ENCODE measurements around the gene JAZF1.

JAZF1 gene

DNA sequence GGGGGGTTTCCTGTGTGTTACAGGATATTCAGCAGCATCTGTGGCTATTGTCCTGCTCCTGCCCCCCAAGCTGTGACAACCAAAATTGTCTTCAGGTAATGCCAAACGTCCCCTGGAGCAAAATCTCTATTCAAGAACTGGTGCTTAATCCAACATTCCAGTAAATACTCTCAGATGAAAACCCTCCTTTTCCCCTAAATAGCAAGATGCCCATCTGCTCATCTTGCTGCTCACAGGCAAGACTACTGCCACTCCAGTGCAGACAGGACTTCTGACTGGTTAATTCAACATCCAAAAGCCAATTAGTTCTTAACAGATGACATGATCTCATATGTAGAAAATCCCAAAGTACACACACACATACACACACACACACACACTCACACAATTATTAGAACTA, 20.5 kb upstream of the JAZF1 start:
- Mint-ChIP-seq H3K4me1 (peaks cover 18% of the 10 kb centered on the region), H3K9me3 (no peaks in the 10 kb centered on the region), H3K4me3 (no peak overlapping the region), H3K27ac (no peak overlapping the region), H3K36me3 (no peaks in the 10 kb centered on the region)
- ATAC-seq (no peak), DNase-seq (ENCODE audit: low spot score in 2 of 2) (no peak)

DNA sequence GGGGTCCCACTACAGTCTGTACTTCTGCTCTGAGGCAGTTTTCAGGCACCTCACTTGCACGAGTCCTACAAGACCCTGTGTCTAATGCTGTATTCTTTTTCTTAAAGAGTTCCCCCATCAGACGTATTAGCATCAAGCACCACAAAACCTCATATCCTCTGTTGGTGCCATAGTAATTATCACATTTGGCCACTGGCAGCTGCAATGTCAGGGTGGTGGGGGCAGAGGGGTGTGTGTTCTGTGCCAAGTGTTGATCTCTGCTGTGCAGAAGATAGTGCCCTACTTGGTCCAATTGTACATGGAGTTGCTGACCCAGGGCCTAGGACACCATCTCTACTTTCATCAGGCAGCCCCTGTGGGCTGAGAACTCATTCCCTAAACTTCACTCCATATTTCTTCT, 20.0 kb upstream of the JAZF1 start:
- DNase-seq (ENCODE audit: low spot score in 2 of 2) (no peak), ATAC-seq (no peak)
- Mint-ChIP-seq H3K4me3 (no peak overlapping the region), H3K9me3 (no peaks in the 10 kb centered on the region), H3K4me1 (peaks cover 22% of the 10 kb centered on the region), H3K36me3 (no peaks in the 10 kb centered on the region), H3K27ac (no peak overlapping the region)

DNA sequence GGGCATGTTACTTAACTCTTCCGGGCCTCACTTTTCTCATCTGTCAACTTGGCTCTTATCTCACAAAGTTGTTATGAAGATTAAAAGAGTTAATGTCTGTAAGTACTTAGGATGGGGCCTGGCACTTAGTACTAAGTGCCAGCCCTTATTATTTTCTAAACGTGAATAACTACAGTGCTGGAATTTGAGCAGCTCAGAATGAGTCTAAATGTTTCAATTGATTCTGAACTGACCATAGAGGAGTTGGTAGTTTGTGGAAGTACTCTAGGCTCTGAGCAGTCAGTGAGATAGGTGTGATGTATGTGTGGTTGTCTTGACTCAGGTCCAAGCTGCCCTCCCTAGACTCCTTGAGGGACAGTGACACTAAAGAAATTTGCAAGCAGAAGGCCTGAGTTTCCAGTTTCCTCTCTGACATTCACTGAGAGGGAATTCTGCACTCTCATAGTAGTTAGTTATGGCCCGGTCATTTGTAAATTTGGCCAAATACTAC, 18.5 kb upstream of the JAZF1 start:
- Mint-ChIP-seq H3K4me1 (peaks cover 28% of the 10 kb centered on the region), H3K4me3 (no peak overlapping the region), H3K9me3 (no peaks in the 10 kb centered on the region), H3K36me3 (no peaks in the 10 kb centered on the region), H3K27ac (no peak overlapping the region)
- ATAC-seq: no peak
- no peak for DNase-seq (ENCODE audit: low spot score in 2 of 2)

DNA sequence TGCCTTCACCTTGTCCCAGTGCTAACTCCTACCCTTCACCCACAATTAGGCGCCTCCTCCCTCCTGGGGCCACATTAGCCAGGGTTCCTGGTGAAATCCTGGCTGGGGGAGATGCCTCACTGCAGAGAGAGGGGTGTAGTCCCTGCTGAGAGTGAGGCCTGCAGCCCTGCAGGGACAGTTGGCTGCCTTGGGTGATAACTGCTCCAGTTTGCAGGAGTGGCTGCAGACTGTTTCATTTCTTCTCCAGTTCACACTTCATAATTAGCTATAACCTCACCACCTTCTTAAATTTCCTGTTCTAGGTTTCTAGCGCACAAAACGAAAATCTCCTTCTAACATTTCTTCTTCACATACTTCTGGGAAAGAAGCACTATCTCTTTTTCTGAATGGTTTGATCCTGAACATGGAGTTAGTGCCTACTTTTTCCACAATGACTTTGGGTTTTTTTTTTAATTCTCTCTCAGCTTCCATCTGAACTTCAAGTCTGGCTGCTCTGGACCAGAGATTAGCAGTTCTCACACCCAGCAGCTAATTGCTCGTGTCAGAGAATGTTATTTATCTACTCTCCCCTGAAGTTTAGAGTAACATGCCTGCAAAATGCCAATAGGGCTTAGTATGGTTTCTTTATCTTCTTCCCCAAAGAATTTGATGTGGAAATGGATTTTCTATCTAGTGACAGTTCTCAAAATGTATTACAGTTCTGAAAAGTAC, 15.5 kb upstream of the JAZF1 start:
- H3K36me3 Mint-ChIP-seq: no peaks in the 10 kb centered on the region
- ATAC-seq (no peak), DNase-seq (ENCODE audit: low spot score in 2 of 2) (no peak)
- H3K4me3 Mint-ChIP-seq: peak overlapping the region; percentile 0
- peak overlapping the region; percentile 40 for H3K27ac Mint-ChIP-seq
- H3K4me1 Mint-ChIP-seq: peaks cover 22% of the 10 kb centered on the region
- no peaks in the 10 kb centered on the region for H3K9me3 Mint-ChIP-seq

DNA sequence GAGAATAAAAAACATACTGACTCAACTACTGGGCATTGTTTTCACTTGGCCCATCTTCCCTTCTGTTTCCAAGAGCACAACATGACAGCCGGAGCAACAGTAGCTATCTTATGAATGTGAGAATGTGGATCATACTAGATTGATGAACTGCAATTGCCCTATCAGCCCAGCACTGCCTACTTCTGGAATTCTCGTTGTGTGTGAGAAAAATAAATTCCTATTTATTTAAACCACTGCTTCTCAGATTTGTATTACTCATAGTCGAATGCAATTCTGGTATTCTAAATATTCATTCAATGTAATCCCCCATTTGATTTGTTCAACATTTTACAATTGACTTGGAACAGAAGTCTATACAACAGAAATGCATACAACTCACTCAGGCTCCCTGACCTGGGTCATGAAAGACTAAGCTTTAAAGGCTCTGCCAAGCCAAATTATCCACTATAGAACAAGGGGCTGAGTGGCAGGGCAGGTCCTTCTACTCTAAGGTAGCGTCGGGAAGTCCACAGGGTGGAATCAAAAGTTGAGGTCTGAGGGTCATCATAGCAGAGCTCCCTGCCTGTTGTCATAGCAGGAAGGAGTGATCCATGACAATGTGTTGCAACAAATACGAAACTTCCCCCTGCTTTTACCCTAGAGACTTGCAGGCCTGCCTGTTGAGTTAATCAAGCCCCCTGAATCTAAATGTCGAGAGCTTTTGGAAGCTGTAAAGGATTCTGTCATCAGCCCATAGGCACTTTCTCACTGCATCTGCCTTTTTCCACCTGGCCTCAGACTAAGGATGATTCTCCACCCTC, 12.4 kb upstream of the JAZF1 start:
- no peaks in the 10 kb centered on the region for H3K36me3 Mint-ChIP-seq
- no peak overlapping the region for H3K4me3 Mint-ChIP-seq
- no peak overlapping the region for H3K27ac Mint-ChIP-seq
- H3K9me3 Mint-ChIP-seq: no peaks in the 10 kb centered on the region
- no peak for ATAC-seq
- DNase-seq (ENCODE audit: low spot score in 2 of 2): no peak
- H3K4me1 Mint-ChIP-seq: peaks cover 38% of the 10 kb centered on the region

DNA sequence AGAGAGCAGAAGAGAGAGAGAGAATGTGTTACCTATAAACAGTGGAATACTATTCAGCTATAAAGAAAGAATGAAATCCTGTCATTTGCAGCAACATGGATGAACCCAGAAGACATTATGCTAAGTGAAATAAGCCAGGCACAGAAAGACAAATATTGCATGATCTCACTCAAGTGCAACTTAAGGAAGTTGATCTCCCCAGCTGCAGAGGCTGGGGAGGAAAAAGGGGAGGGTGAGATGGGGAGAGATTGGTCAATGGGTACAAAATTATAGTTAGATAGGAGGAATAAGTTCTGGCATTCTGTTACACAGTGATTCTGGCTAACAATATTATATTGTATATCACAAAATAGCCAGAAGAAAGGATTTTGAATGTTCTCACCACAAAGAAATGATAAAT, 11.2 kb upstream of the JAZF1 start:
- no peak for ATAC-seq
- no peaks in the 10 kb centered on the region for H3K36me3 Mint-ChIP-seq
- peaks cover 34% of the 10 kb centered on the region for H3K4me1 Mint-ChIP-seq
- no peak overlapping the region for H3K27ac Mint-ChIP-seq
- H3K9me3 Mint-ChIP-seq: no peaks in the 10 kb centered on the region
- no peak overlapping the region for H3K4me3 Mint-ChIP-seq
- no peak for DNase-seq (ENCODE audit: low spot score in 2 of 2)

DNA sequence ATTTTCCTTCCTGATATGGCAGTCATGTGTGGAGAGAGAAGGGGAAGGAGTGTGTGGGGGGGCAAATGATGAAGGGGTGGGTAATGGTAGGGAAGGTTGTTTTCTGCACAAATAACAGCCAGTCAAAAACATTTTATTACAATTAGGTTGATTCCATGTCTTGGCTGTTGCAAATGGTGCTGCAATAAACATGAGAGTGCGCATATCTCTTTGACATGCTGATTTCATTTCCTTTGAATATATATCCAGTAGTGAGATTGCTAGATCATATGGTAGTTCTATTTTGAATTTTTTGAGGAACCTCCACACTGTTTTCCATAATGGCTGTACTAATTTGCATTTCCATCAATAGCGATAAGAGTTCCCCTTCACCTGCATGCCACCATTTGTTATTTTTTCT, 10.6 kb upstream of the JAZF1 start:
- no peak for ATAC-seq
- peaks cover 28% of the 10 kb centered on the region for H3K4me1 Mint-ChIP-seq

DNA sequence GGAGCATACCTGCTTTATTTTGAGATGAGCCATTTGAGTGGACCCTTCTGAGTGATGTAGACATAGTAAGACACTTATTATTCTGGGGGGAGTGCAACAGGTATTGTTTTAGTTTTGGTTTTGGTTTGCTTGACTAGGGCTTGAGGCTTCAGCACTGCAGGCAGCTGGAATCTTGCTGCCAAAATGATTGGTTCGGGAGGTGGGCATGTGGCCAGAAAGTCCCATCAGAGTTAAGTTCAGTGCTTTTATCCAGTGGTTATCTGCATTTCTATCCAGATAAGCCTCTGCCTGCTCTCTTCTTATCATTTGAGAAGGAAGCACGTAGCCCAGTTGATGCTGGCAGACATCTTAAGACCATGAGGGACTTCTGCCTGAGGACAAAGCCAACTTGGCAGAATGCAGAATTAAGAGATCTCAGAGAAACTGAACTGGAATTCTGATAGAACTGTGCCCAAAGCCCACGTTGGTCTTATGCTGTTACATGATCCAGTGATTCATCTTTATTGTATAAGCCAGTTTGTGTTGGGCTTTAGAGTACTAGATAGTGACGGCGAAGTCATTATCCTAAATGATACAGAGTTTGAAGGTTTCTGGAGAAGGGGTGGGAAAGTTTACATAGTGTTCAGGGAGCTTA, 9.6 kb upstream of the JAZF1 start:
- Mint-ChIP-seq H3K9me3 (no peaks in the 10 kb centered on the region), H3K27ac (peak overlapping the region; percentile 33), H3K4me1 (peaks cover 18% of the 10 kb centered on the region), H3K4me3 (peak overlapping the region; percentile 39), H3K36me3 (no peaks in the 10 kb centered on the region)
- DNase-seq (ENCODE audit: low spot score in 2 of 2): no peak
- no peak for ATAC-seq

More for the DNA sequence above, 10.6 kb upstream of the JAZF1 start:
- Mint-ChIP-seq H3K27ac (no peak overlapping the region), H3K4me3 (no peak overlapping the region), H3K36me3 (no peaks in the 10 kb centered on the region), H3K9me3 (no peaks in the 10 kb centered on the region)
- DNase-seq (ENCODE audit: low spot score in 2 of 2): no peak

DNA sequence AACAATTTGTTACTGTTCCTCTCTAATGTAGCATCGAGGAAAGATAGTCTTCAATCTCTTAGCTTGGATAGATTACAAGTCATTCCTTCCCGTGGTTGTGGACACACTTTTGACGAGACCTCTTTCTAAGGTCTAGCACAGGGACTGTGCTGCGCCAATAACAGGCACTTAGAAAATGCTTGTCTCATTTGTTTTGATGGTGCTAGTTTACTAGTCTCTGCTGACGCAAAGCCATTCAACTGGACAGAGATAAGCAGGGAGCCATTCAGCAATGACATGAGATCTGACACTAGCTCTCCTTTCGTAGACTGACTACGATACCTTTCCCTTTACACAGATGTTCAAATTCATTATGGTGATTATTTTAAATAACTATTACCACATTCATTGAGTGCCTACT, 6.4 kb upstream of the JAZF1 start:
- Mint-ChIP-seq H3K4me1 (peaks cover 18% of the 10 kb centered on the region), H3K4me3 (no peak overlapping the region), H3K27ac (no peak overlapping the region), H3K36me3 (no peaks in the 10 kb centered on the region), H3K9me3 (no peaks in the 10 kb centered on the region)
- DNase-seq (ENCODE audit: low spot score in 2 of 2) (no peak), ATAC-seq (no peak)

DNA sequence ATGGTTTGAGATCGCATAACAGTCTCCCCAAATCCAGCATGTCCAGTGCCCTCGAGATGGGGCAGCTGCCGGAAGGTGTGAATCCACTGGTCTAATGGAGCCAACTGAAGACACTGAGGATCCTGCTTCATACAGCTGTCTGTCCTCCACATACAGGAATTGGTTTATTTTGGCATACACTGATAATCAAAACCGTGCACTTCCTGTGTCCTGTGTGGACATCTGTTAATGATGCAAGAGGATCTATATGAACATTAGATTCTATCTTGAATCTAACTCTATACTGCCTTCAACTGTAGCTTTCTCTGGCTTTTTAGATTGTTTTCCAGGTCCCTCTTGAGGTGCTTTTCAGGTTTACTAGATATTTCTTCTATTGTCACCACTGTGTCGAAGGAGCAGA, 3.0 kb upstream of the JAZF1 start:
- Mint-ChIP-seq H3K4me1 (peaks cover 19% of the 10 kb centered on the region), H3K27ac (no peak overlapping the region), H3K9me3 (no peaks in the 10 kb centered on the region), H3K4me3 (no peak overlapping the region), H3K36me3 (no peaks in the 10 kb centered on the region)
- ATAC-seq (no peak), DNase-seq (ENCODE audit: low spot score in 2 of 2) (no peak)

DNA sequence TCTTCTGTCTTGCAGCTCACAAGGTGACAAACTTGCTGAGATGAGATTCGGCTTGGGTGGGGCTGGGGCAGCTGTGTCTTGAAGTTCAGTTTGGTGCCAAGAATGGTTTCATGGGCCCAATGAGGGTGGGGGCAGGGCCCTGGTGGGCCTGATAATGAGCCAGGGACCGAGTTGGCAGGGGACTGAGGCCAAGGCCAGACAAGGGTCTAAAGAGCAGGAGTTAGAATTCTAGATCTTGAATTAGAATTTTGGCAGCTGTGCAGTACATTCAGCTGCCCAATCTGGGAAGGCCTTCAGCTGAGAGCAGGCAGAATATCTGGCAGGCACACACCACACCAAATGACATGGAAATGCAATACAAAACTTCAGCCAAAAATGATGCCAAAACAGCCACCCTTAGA, 1.5 kb upstream of the JAZF1 start:
- ATAC-seq: no peak
- no peak overlapping the region for H3K27ac Mint-ChIP-seq
- peaks cover 22% of the 10 kb centered on the region for H3K4me1 Mint-ChIP-seq
- DNase-seq (ENCODE audit: low spot score in 2 of 2): no peak
- no peak overlapping the region for H3K4me3 Mint-ChIP-seq
- no peaks in the 10 kb centered on the region for H3K36me3 Mint-ChIP-seq
- no peaks in the 10 kb centered on the region for H3K9me3 Mint-ChIP-seq

DNA sequence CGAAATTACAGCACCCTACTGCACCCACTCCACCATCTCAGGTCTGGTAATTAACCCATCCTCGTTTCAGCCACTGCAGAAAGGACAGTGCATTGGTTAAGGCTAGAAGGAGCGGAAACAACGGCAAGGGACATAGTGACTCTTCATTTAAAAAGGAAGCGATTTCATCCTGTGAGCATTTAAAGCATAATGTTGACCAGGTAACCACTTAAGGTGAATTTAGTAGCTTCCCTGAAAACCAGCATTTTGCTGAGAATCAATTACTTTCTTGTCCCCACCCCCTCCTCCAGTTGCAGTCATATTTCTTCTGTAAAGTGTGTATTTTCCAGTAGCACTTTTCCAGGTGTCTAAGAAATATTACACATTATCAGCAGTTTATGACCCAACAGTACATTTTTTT, 821 bp upstream of the JAZF1 start:
- peak overlapping the region; percentile 87 for H3K27ac Mint-ChIP-seq
- no peak for ATAC-seq
- no peaks in the 10 kb centered on the region for H3K36me3 Mint-ChIP-seq
- no peaks in the 10 kb centered on the region for H3K9me3 Mint-ChIP-seq
- DNase-seq (ENCODE audit: low spot score in 2 of 2): no peak
- peak overlapping the region; percentile 77 for H3K4me3 Mint-ChIP-seq
- H3K4me1 Mint-ChIP-seq: peaks cover 29% of the 10 kb centered on the region

DNA sequence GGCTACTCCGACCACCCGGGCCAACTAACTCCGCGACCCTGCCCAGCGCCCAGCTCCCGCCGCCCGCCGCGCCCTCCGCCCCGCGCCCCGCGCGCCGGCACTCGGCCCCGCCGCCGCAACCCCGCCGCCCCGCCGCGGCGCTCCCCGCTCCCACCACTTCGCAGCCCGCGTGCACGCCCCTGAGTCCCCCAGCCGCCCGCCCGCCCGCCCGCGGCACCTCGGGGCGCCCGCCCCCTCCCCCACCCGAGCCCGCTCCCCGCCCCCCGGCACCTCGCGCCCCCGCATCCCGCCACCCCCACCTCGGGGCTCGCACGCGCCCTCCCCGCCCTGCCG, 598 bp downstream of the JAZF1 start:
- H3K4me1 Mint-ChIP-seq: peaks cover 36% of the 10 kb centered on the region
- no peak overlapping the region for H3K27ac Mint-ChIP-seq
- H3K4me3 Mint-ChIP-seq: peak overlapping the region; percentile 77

DNA sequence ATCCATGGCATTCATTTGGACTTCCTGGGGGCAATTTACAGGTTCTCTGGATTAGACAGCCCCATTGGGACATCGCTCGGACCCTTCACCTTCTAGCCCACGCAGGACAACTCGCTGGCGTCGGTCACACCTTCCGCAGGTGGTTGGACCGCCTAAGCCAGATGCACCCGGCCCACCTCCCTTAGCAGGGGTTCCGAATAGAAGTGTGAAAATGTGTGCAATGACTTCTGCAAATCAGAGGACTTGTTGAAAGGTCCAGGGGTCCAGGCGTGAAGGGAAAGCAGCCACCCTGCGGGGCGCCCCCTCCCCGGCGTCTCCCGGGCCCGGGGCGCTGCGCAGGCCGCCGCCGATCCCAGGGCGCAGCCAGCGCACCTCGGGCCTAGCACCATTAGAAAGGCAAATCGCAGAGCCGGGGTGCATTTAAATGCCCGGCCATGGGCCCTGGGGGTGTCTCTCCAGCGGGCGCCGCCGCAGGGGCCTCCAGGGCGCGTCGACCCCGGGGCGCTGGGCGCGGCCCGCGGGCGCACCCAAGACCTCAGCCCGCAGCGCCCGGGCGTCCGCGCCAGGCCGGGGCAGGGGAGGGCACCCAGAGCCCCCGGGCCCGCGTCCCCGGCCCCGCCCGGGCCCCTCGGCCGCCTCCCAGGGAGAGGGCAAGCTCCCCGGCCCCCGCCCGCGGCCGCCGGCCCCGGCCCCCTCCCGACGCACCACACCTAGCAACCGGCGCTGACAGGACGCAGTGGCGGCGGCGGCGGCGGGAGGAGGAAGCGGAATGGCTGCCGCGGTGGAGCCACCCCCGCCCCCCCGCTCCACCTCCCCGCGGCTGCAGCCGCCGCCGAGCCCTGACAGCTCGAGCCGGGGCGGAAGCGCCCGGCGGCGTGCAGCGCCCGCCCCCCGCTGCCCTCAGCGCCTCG, 1.2 kb downstream of the JAZF1 start:
- H3K27ac Mint-ChIP-seq: peak overlapping the region; percentile 11
- peak in 1 of 2 donors; percentile 44 for DNase-seq (ENCODE audit: low spot score in 2 of 2)
- no peaks in the 10 kb centered on the region for H3K9me3 Mint-ChIP-seq
- no peaks in the 10 kb centered on the region for H3K36me3 Mint-ChIP-seq
- peaks cover 42% of the 10 kb centered on the region for H3K4me1 Mint-ChIP-seq
- peak overlapping the region; percentile 60 for H3K4me3 Mint-ChIP-seq
- ATAC-seq: peak; percentile 81

More for the DNA sequence above, 598 bp downstream of the JAZF1 start:
- no peak for DNase-seq (ENCODE audit: low spot score in 2 of 2)
- ATAC-seq: no peak
- H3K36me3 Mint-ChIP-seq: no peaks in the 10 kb centered on the region
- H3K9me3 Mint-ChIP-seq: no peaks in the 10 kb centered on the region

DNA sequence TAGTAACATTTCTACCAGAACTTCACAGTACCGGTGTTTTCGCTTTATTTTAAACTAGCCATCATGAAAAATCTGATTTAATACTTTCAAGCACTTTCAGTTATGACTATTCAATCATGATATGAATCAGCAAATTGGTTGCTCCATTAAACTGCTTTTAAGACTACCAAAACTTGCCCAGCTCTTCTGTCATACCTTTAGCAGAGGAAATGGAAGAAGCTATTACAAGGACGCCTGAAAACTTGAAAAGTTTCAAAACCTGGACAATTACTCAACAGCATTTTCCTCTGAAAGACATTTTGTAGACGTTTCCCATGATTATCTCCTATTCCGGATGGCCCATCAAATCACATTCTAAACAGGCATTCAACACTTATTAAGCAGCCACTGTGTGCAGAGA, 2.0 kb downstream of the JAZF1 start:
- peak overlapping the region; percentile 11 for H3K27ac Mint-ChIP-seq
- DNase-seq (ENCODE audit: low spot score in 2 of 2) (no peak), ATAC-seq (peak; percentile 48)
- peak overlapping the region; percentile 60 for H3K4me3 Mint-ChIP-seq
- H3K36me3 Mint-ChIP-seq: no peaks in the 10 kb centered on the region
- H3K9me3 Mint-ChIP-seq: no peaks in the 10 kb centered on the region
- H3K4me1 Mint-ChIP-seq: peaks cover 45% of the 10 kb centered on the region
